CD14-positive monocyte (primary cell): Measurements from ENCODE around the gene LCOR. TPM values are rescaled to one million over a fixed set of nuclear protein-coding genes. Genes with fewer than 3 reads are reported as not detected.

Source experiments
- DNase-seq, 3 donors: peaks; one replicate each; pipeline ENCODE4 v3.0.0-alpha.2; 2011 to 2022
- H2AFZ ChIP-seq: 2 replicates; pipeline ENCODE4 v1.6.0; 2012; ENCODE audit warnings: mild to moderate bottlenecking, low read depth, low read length, inconsistent platforms; ENCODE audit not compliant: insufficient read depth, poor library complexity, severe bottlenecking
- H3K27ac ChIP-seq, 2 donors: 1 replicate in 1 of 2; 2 replicates in 1 of 2; pipeline ENCODE4 v1.5.1; 2012 to 2013; ENCODE audit warnings: low read length in 2 of 2, control low read depth in 1 of 2, inconsistent platforms in 1 of 2, low read depth in 1 of 2, mild to moderate bottlenecking in 1 of 2
- H3K27me3 ChIP-seq, 2 donors: one replicate each; pipeline versions ENCODE4 v1.6.0 to v1.6.1; 2011 to 2013; ENCODE audit warnings: low read length in 2 of 2; ENCODE audit not compliant: control insufficient read depth in 2 of 2, insufficient read depth in 2 of 2
- H3K36me3 ChIP-seq, 2 donors: replicated peaks in 1 of 2; 1 replicate in 1 of 2; 2 replicates in 1 of 2; pipeline versions ENCODE4 v1.5.1 to v1.6.1; 2012 to 2013; ENCODE audit warnings: low read length in 2 of 2, control low read depth in 1 of 2, inconsistent platforms in 1 of 2, mild to moderate bottlenecking in 1 of 2; ENCODE audit not compliant: insufficient read depth in 2 of 2, control insufficient read depth in 1 of 2
- H3K4me1 ChIP-seq, 2 donors: 1 replicate in 1 of 2; 2 replicates in 1 of 2; pipeline versions ENCODE4 v1.5.1 to v1.6.1; 2012 to 2013; ENCODE audit warnings: low read length in 2 of 2, control low read depth in 1 of 2, inconsistent platforms in 1 of 2, mild to moderate bottlenecking in 1 of 2, moderate library complexity in 1 of 2; ENCODE audit not compliant: insufficient read depth in 2 of 2, control insufficient read depth in 1 of 2
- H3K4me2 ChIP-seq: replicated peaks from 2 replicates; pipeline ENCODE3; 2012; ENCODE audit warnings: low read length, moderate library complexity, mild to moderate bottlenecking; ENCODE audit not compliant: poor library complexity, severe bottlenecking; ENCODE audit errors: extremely low read depth
- H3K4me3 ChIP-seq, 3 experiments: fragments of 200-600 bp in 1 of 3; sonication (generic) in 1 of 3; replicated peaks in 1 of 3; 1 replicate in 2 of 3; 2 replicates in 1 of 3; pipeline ENCODE4 v1.5.1; 2011 to 2013; ENCODE audit warnings: low read length in 3 of 3, mild to moderate bottlenecking in 3 of 3, control low read depth in 2 of 3, low read depth in 2 of 3, inconsistent platforms in 1 of 3, moderate library complexity in 1 of 3
- H3K79me2 ChIP-seq: 2 replicates; pipeline ENCODE4 v1.6.0; 2012; ENCODE audit warnings: mild to moderate bottlenecking, control low read depth, inconsistent platforms, low read length, moderate library complexity; ENCODE audit not compliant: insufficient read depth
- H3K9ac ChIP-seq: 2 replicates; pipeline ENCODE4 v1.6.0; 2017; ENCODE audit warnings: low read length, mild to moderate bottlenecking; ENCODE audit not compliant: insufficient read depth, poor library complexity, severe bottlenecking
- H3K9me3 ChIP-seq, 2 donors: replicated peaks in 1 of 2; 1 replicate in 1 of 2; 2 replicates in 1 of 2; pipeline versions ENCODE4 v1.5.1 to v1.6.1; 2012 to 2013; ENCODE audit warnings: low read length in 2 of 2, control low read depth in 1 of 2; ENCODE audit not compliant: control insufficient read depth in 1 of 2, insufficient read depth in 1 of 2
- H4K20me1 ChIP-seq: 2 replicates; pipeline ENCODE4 v1.6.0; 2012; ENCODE audit warnings: mild to moderate bottlenecking, low read length, control low read depth, moderate library complexity; ENCODE audit not compliant: insufficient read depth
- H3K27ac Mint-ChIP-seq, 7 donors: one replicate each; pipeline ENCODE4 v1.8.0; 2020; ENCODE audit warnings: mild to moderate bottlenecking in 7 of 7, mixed read lengths in 7 of 7, moderate library complexity in 6 of 7, inconsistent platforms in 2 of 7
- H3K27me3 Mint-ChIP-seq, 3 donors: one replicate each; pipeline ENCODE4 v1.8.0; 2021 to 2022; ENCODE audit warnings: low read depth in 3 of 3, mild to moderate bottlenecking in 3 of 3, mixed read lengths in 3 of 3, moderate library complexity in 3 of 3, inconsistent platforms in 1 of 3
- H3K36me3 Mint-ChIP-seq, 2 donors: one replicate each; pipeline ENCODE4 v1.8.0; 2020; ENCODE audit warnings: mixed read lengths in 2 of 2, inconsistent platforms in 1 of 2, mild to moderate bottlenecking in 1 of 2
- H3K4me1 Mint-ChIP-seq: one replicate; pipeline ENCODE4 v1.8.0; 2020; ENCODE audit warnings: mild to moderate bottlenecking, mixed read lengths
- H3K4me3 Mint-ChIP-seq, 2 donors: one replicate each; pipeline ENCODE4 v1.8.0; 2020; ENCODE audit warnings: mild to moderate bottlenecking in 2 of 2, mixed read lengths in 2 of 2, moderate library complexity in 1 of 2
- H3K9me3 Mint-ChIP-seq, 7 donors: one replicate each; pipeline ENCODE4 v1.8.0; 2020 to 2022; ENCODE audit warnings: mixed read lengths in 7 of 7, mild to moderate bottlenecking in 6 of 7, moderate library complexity in 6 of 7, inconsistent platforms in 2 of 7
- CTCF ChIP-seq: fragments of 200-600 bp; IDR thresholded peaks from one replicate; pipeline ENCODE4 v1.8.0; 2022; ENCODE audit warnings: antibody characterized with exemption, mild to moderate bottlenecking
- WGBS: methylation state at CpG from one replicate; pipeline ENCODE4 v1.1.5; 2013; ENCODE audit warnings: missing lambda C conversion rate; ENCODE audit not compliant: insufficient coverage; 5-methylcytosine and 5-hydroxymethylcytosine counted together
- intact Hi-C, 2 donors: fragments of 100-400 bp; cut with micrococcal nuclease; formaldehyde crosslinking; loops; one replicate each; pipeline versions ENCODE4 v1.15.0 to v1.15.1; 2023
- polyA plus RNA-seq, 3 donors: library from polyadenylated mRNA; depleted of rRNA in 1 of 3; unstranded in 2 of 3; stranded (reverse) in 1 of 3; fragments of 300-500 nt in 2 of 3; fragments of >200 nt in 1 of 3; fragmentation: Illumina TruSeq in 2 of 3; gene quantifications; 1 replicate in 2 of 3; 2 replicates in 1 of 3; pipeline ENCODE4 v1.2.3, GENCODE V29; 2012 to 2021

The LCOR gene
- polyA plus RNA-seq, 3 donors: 5.7 to 11.8 (median 10.0) TPM

DNA sequence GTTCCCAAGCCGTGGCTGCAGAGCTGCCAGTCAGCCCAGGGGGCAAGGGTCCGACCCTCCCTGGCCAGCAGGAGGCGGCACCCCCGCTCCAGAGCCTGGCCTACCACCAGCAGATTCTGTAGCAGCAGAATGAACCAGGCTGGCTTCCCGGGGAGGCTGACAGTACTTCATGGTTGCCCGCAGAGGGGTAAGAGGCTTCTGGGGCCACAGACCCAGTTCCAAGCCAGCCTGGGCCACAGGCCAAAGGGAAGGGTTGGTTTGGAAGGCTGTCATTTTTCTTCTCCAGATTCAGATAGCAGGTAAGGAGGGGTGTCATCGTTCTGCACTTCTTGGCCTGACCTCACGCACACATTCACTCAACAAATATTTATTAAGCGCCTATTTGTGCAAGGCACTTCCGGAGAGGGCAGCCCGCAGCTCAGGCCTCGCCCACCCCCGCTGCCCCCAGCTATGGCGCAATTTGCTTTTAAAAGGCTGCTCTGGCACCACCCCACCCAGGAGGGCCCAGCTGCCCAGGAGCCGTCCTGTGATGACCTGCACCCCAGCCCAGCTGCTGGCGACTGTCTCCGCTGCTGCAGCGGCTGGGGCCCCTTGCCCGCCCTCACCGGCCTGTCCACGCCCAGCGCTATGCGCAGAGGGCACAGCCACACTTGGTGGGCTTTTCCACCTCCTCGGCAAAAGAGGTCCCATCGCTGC lies 168.5 kb downstream of the LCOR start:
- H3K4me3 Mint-ChIP-seq: no peak overlapping the region
- H3K27me3 ChIP-seq: no peaks in the 10 kb centered on the region
- no peaks in the 10 kb centered on the region for H3K36me3 ChIP-seq
- H3K4me1 ChIP-seq: no peaks in the 10 kb centered on the region
- H2AFZ ChIP-seq: no peak overlapping the region
- H3K79me2 ChIP-seq: no peaks in the 10 kb centered on the region
- no peak overlapping the region for H3K4me3 ChIP-seq
- TF ChIP-seq CTCF: no peak
- no peak overlapping the region for H3K9ac ChIP-seq
- 92% methylated on average over 25 of the region's 25 CpGs for WGBS
- H3K9me3 ChIP-seq: no peaks in the 10 kb centered on the region
- H3K27ac ChIP-seq: no peak overlapping the region
- H3K27ac Mint-ChIP-seq: no peak overlapping the region
- H3K9me3 Mint-ChIP-seq: peaks cover 0 to 2% (median 0%) of the 10 kb centered on the region in 7 donors
- peaks cover 0 to 4% of the 10 kb centered on the region in 2 donors for H3K36me3 Mint-ChIP-seq
- intact Hi-C loops: no loop called here
- H4K20me1 ChIP-seq: no peaks in the 10 kb centered on the region
- DNase-seq: no peak
- no peaks in the 10 kb centered on the region for H3K4me1 Mint-ChIP-seq
- H3K4me2 ChIP-seq: no peak overlapping the region
- H3K27me3 Mint-ChIP-seq: peaks cover 0 to 8% (median 4%) of the 10 kb centered on the region in 3 donors

DNA sequence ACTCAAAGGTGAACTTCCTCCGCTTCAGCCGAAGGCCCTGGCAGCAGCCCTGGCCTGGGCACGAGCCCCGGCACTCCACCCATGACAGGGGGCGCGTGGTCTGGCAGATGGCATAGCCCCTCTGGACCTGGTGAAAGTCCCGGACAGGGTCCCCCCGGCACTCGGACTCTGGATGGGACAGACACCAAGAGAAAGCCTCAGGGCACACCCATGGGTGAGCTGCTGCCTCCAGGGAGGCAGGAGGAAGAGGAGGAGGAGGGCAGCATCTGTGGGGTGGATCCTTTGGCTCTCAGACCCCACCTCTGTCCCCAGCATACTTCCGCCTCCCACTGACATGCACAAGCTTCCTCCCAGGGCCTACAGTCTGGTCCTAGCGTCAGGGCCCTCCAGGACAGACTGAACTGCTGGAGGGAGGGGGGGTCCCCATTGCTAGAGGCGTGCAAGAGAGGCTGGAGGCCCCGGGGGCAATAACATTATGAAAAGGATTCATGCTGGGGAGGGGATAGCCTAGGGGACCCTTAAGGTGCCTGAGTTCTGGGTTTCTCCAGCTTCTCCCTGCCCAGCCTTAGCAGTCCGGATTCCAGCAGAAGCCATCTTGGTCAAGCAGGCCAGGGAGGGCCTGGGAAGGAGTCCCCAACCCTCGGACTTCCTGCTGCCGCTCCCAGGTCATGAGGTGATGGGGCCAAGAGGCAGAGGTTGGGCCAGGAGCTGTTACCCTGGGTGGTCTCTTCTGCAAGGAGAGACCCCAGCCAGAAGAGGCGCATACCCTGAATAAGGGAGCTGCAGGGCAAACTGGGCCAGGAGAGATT lies 169.3 kb downstream of the LCOR start:
- no peaks in the 10 kb centered on the region for H3K4me1 Mint-ChIP-seq
- H4K20me1 ChIP-seq: no peaks in the 10 kb centered on the region
- H3K9me3 Mint-ChIP-seq: peaks cover 2 to 8% (median 3%) of the 10 kb centered on the region in 7 donors
- no peak overlapping the region for H3K4me3 ChIP-seq
- H3K27ac Mint-ChIP-seq: no peak overlapping the region
- no peak for TF ChIP-seq CTCF
- no peak overlapping the region for H3K9ac ChIP-seq
- H3K4me1 ChIP-seq: no peaks in the 10 kb centered on the region
- H3K27ac ChIP-seq: no peak overlapping the region
- H3K9me3 ChIP-seq: peaks cover 2 to 3% of the 10 kb centered on the region in 2 donors
- H3K4me2 ChIP-seq: no peak overlapping the region
- peaks cover 0 to 8% (median 4%) of the 10 kb centered on the region in 3 donors for H3K27me3 Mint-ChIP-seq
- no peak overlapping the region for H3K4me3 Mint-ChIP-seq
- no peaks in the 10 kb centered on the region for H3K27me3 ChIP-seq
- H3K36me3 Mint-ChIP-seq: no peaks in the 10 kb centered on the region
- H2AFZ ChIP-seq: no peak overlapping the region
- intact Hi-C loops: no loop called here
- H3K36me3 ChIP-seq: no peaks in the 10 kb centered on the region
- WGBS: 96% methylated on average over 11 of the region's 17 CpGs
- no peaks in the 10 kb centered on the region for H3K79me2 ChIP-seq
- no peak for DNase-seq
